ENCODE measurements around the gene PDGFC.

GRCh38 chr4:156954587-156954986 lies 17.0 kb downstream of the PDGFC start:
- TF ChIP-seq POLR2A (IDR thresholded peaks at IDR 0.05; ENCODE audit: control extremely low read depth in 1 of 2, low read depth in 2 of 2, low read length in 2 of 2) (no peak), RAD21 (IDR thresholded peaks at IDR 0.05 in 1 of 2, conservative IDR thresholded peaks at IDR 0.05 in 1 of 2; ENCODE audit: low read depth in 2 of 2, low read length in 2 of 2) (no peak), SP1 (IDR thresholded peaks at IDR 0.05; ENCODE audit: low read depth, low read length) (no peak), CTCF (IDR thresholded peaks at IDR 0.05; ENCODE audit: control extremely low read depth in 1 of 3, insufficient read depth in 1 of 3, low read depth in 1 of 3, low read length in 3 of 3) (no peak), GABPA (IDR thresholded peaks at IDR 0.05; ENCODE audit: borderline replicate concordance, insufficient read depth, low read length) (no peak), POLR2AphosphoS5 (IDR thresholded peaks at IDR 0.05; ENCODE audit: low read depth, low read length) (no peak), YY1 (IDR thresholded peaks at IDR 0.05; ENCODE audit: low read depth, low read length) (no peak), BRCA1 (IDR thresholded peaks at IDR 0.05; ENCODE audit: low read depth, low read length) (no peak), RBBP5 (IDR thresholded peaks at IDR 0.05; ENCODE audit: borderline replicate concordance, low read depth, low read length) (no peak), E2F6 (IDR thresholded peaks at IDR 0.05) (no peak), HDAC2 (IDR thresholded peaks at IDR 0.05; ENCODE audit: borderline replicate concordance in 1 of 2, low read depth in 2 of 2, low read length in 2 of 2) (no peak), ASH2L (IDR thresholded peaks at IDR 0.05; ENCODE audit: low read length) (no peak), NRF1 (IDR thresholded peaks at IDR 0.05; ENCODE audit: low read depth, low read length) (no peak), PHF8 (conservative IDR thresholded peaks at IDR 0.05; ENCODE audit: low read depth, low read length) (no peak)
